Kidney (tissue), 14 donors: Measurements from ENCODE around the gene FOXP2. TPM values are rescaled to one million over a fixed set of nuclear protein-coding genes. Genes with fewer than 3 reads are reported as not detected.

Source experiments
- DNase-seq, 5 donors: peaks; one replicate each; pipeline ENCODE4 v3.0.0-alpha.2; 2013 to 2020
- FAIRE-seq: peaks from 2 replicates; lab custom pipeline; 2012; peaks lifted over from hg19 to GRCh38; lab: Jason Lieb, UNC
- H3K27ac ChIP-seq, 2 donors: one replicate each; pipeline ENCODE4 v1.7.0; 2013; ENCODE audit warnings: low read depth in 2 of 2, low read length in 2 of 2, inconsistent platforms in 1 of 2
- H3K27me3 ChIP-seq: one replicate; pipeline ENCODE4 v1.7.1; 2013; ENCODE audit warnings: low read length, inconsistent platforms; ENCODE audit not compliant: control insufficient read depth, insufficient read depth
- H3K36me3 ChIP-seq, 3 donors: one replicate each; pipeline versions ENCODE4 v1.7.0 to v1.7.1; 2013; ENCODE audit warnings: low read length in 3 of 3, control low read depth in 1 of 3, inconsistent platforms in 1 of 3; ENCODE audit not compliant: insufficient read depth in 3 of 3, control insufficient read depth in 2 of 3
- H3K4me1 ChIP-seq, 3 donors: one replicate each; pipeline versions ENCODE4 v1.7.0 to v1.7.1; 2013; ENCODE audit warnings: low read length in 3 of 3, inconsistent platforms in 1 of 3, low read depth in 1 of 3; ENCODE audit not compliant: control insufficient read depth in 2 of 3, insufficient read depth in 2 of 3
- H3K4me3 ChIP-seq, 3 donors: one replicate each; pipeline versions ENCODE4 v1.7.0 to v1.8.1; 2013; ENCODE audit warnings: low read length in 3 of 3, control low read depth in 1 of 3, inconsistent platforms in 1 of 3
- H3K9ac ChIP-seq, 3 donors: one replicate each; pipeline versions ENCODE4 v1.7.0 to v1.7.1; 2013; ENCODE audit warnings: low read length in 3 of 3, control low read depth in 1 of 3, inconsistent platforms in 1 of 3
- H3K9me3 ChIP-seq, 3 donors: one replicate each; pipeline versions ENCODE4 v1.7.0 to v1.7.1; 2013; ENCODE audit warnings: low read length in 3 of 3, control low read depth in 1 of 3, inconsistent platforms in 1 of 3; ENCODE audit not compliant: control insufficient read depth in 2 of 3, insufficient read depth in 1 of 3
- CTCF ChIP-seq: IDR thresholded peaks from 3 replicates; pipeline ENCODE4 v1.5.1; 2012; ENCODE audit warnings: mild to moderate bottlenecking, moderate library complexity, borderline replicate concordance; ENCODE audit not compliant: insufficient read depth; ENCODE audit errors: extremely low read depth
- intact Hi-C: fragments of 100-400 bp; cut with DNase I; formaldehyde crosslinking; loops from one replicate; pipeline ENCODE4 v1.11.1; 2022
- polyA plus RNA-seq: library from polyadenylated mRNA; stranded (reverse); fragments of 350-450 nt; fragmentation: Illumina TruSeq; extraction: RNeasy Lipid Tissue Mini Kit (QIAGEN cat#74804); gene quantifications from one replicate; pipeline ENCODE4 v1.2.3, GENCODE V29; 2014; ENCODE audit warnings: low read depth, low replicate concordance; ENCODE audit not compliant: insufficient read depth
- total RNA-seq: library from RNA; stranded (reverse); fragmentation: NEBNext Ultra II Directional; extraction: Animal tissue kit (Norgen Biotek cat#: 25700); gene quantifications from one replicate; pipeline ENCODE4 v1.2.1, GENCODE V29; 2021
- donor health status: control.
- donor health status: control.
- donor health status: control.
- donor health status: control.
- donor health status: control.
- donor health status: DM: yes; HTN: yes; CAD: no.
- donor health status: Normal renal cell carcinoma (clear cell type).

FOXP2 gene
- total and polyA plus RNA-seq, 2 donors from 2014 or later, result 0.69 to 8.0 TPM

- TF ChIP-seq CTCF, result no peak
- no peak for FAIRE-seq
- intact Hi-C loops, result no loop called here
Measured at GRCh38 chr7:114658216-114658615, 243.6 kb downstream of the FOXP2 start.

GRCh38 chr7:114659409-114660125, 245.0 kb downstream of the FOXP2 start:
- Histone ChIP-seq H3K4me1 (no peaks in the 10 kb centered on the region), H3K9me3 (no peaks in the 10 kb centered on the region), H3K27me3 (no peaks in the 10 kb centered on the region), H3K27ac (no peak overlapping the region), H3K9ac (no peak overlapping the region), H3K4me3 (no peak overlapping the region), H3K36me3 (no peaks in the 10 kb centered on the region)
- intact Hi-C loops, result no loop called here
- no peak for FAIRE-seq
- peak in 2 of 5 donors; percentile 5 to 17 for DNase-seq
- TF ChIP-seq CTCF, result no peak

More at GRCh38 chr7:114658216-114658615, 243.6 kb downstream of the FOXP2 start:
- H3K4me3 ChIP-seq, result no peak overlapping the region
- no peaks in the 10 kb centered on the region for H3K4me1 ChIP-seq
- no peak for DNase-seq
- H3K27me3 ChIP-seq, result no peaks in the 10 kb centered on the region
- H3K36me3 ChIP-seq, result no peaks in the 10 kb centered on the region
- H3K9ac ChIP-seq, result no peak overlapping the region
- no peak overlapping the region for H3K27ac ChIP-seq
- no peaks in the 10 kb centered on the region for H3K9me3 ChIP-seq

GRCh38 chr7:114660126-114660486, 245.5 kb downstream of the FOXP2 start:
- no peak for TF ChIP-seq CTCF
- H3K36me3 ChIP-seq, result no peaks in the 10 kb centered on the region
- H3K9me3 ChIP-seq, result no peaks in the 10 kb centered on the region
- intact Hi-C loops, result no loop called here
- FAIRE-seq, result no peak
- H3K9ac ChIP-seq, result no peak overlapping the region
- H3K27ac ChIP-seq, result no peak overlapping the region
- no peaks in the 10 kb centered on the region for H3K27me3 ChIP-seq
- H3K4me1 ChIP-seq, result no peaks in the 10 kb centered on the region
- DNase-seq, result no peak
- no peak overlapping the region for H3K4me3 ChIP-seq
